PC-9 (cell line): ENCODE data around the gene PDZD7. TPM values are rescaled to one million over a fixed set of nuclear protein-coding genes. Genes with fewer than 3 reads are reported as not detected.

Source experiments
- BruUV-seq: library from RNA; stranded (reverse); fragments of 400-500 nt; replicated peaks from 2 replicates; lab custom pipeline; 2021; lab: Mats Ljungman, UMichigan
- CTCF ChIA-PET: fragments of 300-600 bp; sonication (Branson Sonifier 250); formaldehyde crosslinking; loops from one replicate; lab custom pipeline; 2022; ENCODE audit warnings: antibody characterized with exemption; lab: Charles Lee
- POLR2A ChIA-PET: fragments of 300-600 bp; sonication (Branson Sonifier 250); formaldehyde crosslinking; loops from one replicate; lab custom pipeline; 2022; ENCODE audit warnings: antibody characterized with exemption; ENCODE audit not compliant: unreplicated experiment; lab: Charles Lee
- DNase-seq, 2 experiments: peaks; one replicate each; pipeline versions ENCODE4 v3.0.0 to v3.0.0-alpha.2; 2015 to 2022; ENCODE audit warnings: mixed read lengths in 1 of 2
- H2AFZ ChIP-seq: fragments of 200-600 bp; sonication (generic); 2 replicates; pipeline ENCODE4 v1.8.1; 2017; ENCODE audit warnings: antibody characterized with exemption
- H3F3A ChIP-seq: fragments of 200-600 bp; sonication (generic); 2 replicates; pipeline ENCODE4 v1.8.1; 2017; ENCODE audit warnings: antibody characterized with exemption, mild to moderate bottlenecking, low read depth; ENCODE audit not compliant: insufficient read depth
- H3K27ac ChIP-seq: fragments of 200-600 bp; sonication (generic); 2 replicates; pipeline ENCODE4 v1.6.1; 2016; ENCODE audit warnings: mixed run types
- H3K27me3 ChIP-seq: fragments of 200-600 bp; sonication (generic); 2 replicates; pipeline ENCODE4 v1.6.1; 2016; ENCODE audit warnings: low read depth, mixed run types; ENCODE audit not compliant: insufficient read depth
- H3K36me3 ChIP-seq: fragments of 200-600 bp; sonication (generic); 2 replicates; pipeline ENCODE4 v1.6.1; 2016; ENCODE audit warnings: low read depth, mixed run types
- H3K4me1 ChIP-seq: fragments of 200-600 bp; sonication (generic); replicated peaks from 2 replicates; pipeline ENCODE4 v1.6.1; 2016; ENCODE audit warnings: mixed run types; ENCODE audit not compliant: insufficient read depth
- H3K4me2 ChIP-seq: fragments of 200-600 bp; sonication (generic); 2 replicates; pipeline ENCODE4 v1.6.1; 2017; ENCODE audit warnings: mixed run types
- H3K4me3 ChIP-seq: fragments of 200-600 bp; sonication (generic); 2 replicates; pipeline ENCODE4 v1.6.1; 2016; ENCODE audit warnings: mixed run types
- H3K79me2 ChIP-seq: fragments of 200-600 bp; sonication (generic); 2 replicates; pipeline ENCODE4 v1.6.1; 2017; ENCODE audit warnings: low read depth, mixed run types
- H3K9me2 ChIP-seq: fragments of 200-600 bp; sonication (generic); 2 replicates; pipeline ENCODE4 v1.8.1; 2017; ENCODE audit warnings: mild to moderate bottlenecking; ENCODE audit not compliant: insufficient read depth
- H3K9me3 ChIP-seq: fragments of 200-600 bp; sonication (generic); 2 replicates; pipeline ENCODE4 v1.8.1; 2016; ENCODE audit warnings: low read depth; ENCODE audit not compliant: insufficient read depth
- H4K20me1 ChIP-seq: fragments of 200-600 bp; sonication (generic); 2 replicates; pipeline ENCODE4 v1.8.1; 2017; ENCODE audit not compliant: insufficient read depth
- CTCF ChIP-seq: fragments of 200-600 bp; sonication (generic); conservative IDR thresholded peaks from 2 replicates; pipeline ENCODE4 v1.6.1; 2017; ENCODE audit warnings: mixed run types, antibody characterized with exemption, mild to moderate bottlenecking, moderate library complexity
- EZH2 ChIP-seq: fragments of 200-600 bp; sonication (generic); IDR thresholded peaks from 2 replicates; pipeline ENCODE4 v1.8.0; 2017; ENCODE audit warnings: antibody characterized with exemption, low read depth
- intact Hi-C: fragments of 100-400 bp; cut with micrococcal nuclease; formaldehyde crosslinking; loops from one replicate; pipeline ENCODE4 v1.10.0; 2022; ENCODE audit not compliant: unreplicated experiment
- total RNA-seq: library from RNA; stranded (reverse); gene quantifications from 2 replicates; pipeline ENCODE4 v1.2.3, GENCODE V29; 2021

The PDZD7 gene
- total RNA-seq, 1 experiment from 2014 or later = 2.8 TPM

- H3K36me3 ChIP-seq = no peaks in the 10 kb centered on the region
- POLR2A ChIA-PET = interaction anchor here (0.6 to 0.7 kb wide), 3 partner anchors 10 to 699 kb away, joined by 3 to 7 read pairs (median 4); no protein-coding TSS in a partner anchor
- 0 out of 2 replicates have a peak overlapping the region, but pooled peaks have one; percentile 10 for H3K4me2 ChIP-seq
- no peak overlapping the region for H3K4me3 ChIP-seq
- peak; percentile 58 to 62 for DNase-seq
- H3K4me1 ChIP-seq = peaks cover 4% of the 10 kb centered on the region; the same call in 1 of the 2 replicates
- H3K27me3 ChIP-seq = no peaks in the 10 kb centered on the region
- CTCF ChIA-PET = interaction anchor here (1.1 to 1.5 kb wide), 2 partner anchors 9 to 90 kb away, joined by 8 to 9 read pairs; no protein-coding TSS in a partner anchor
- no TSS peak for BruUV-seq
- H3K27ac ChIP-seq = no peak overlapping the region
- no peaks in the 10 kb centered on the region for H3K79me2 ChIP-seq
- H3K9me3 ChIP-seq = no peaks in the 10 kb centered on the region
- TF ChIP-seq EZH2 (no peak), CTCF (no peak)
- H3F3A ChIP-seq = no peaks in the 10 kb centered on the region; the same call in 1 of the 2 replicates
- no peaks in the 10 kb centered on the region for H4K20me1 ChIP-seq
- intact Hi-C loops = no loop called here
- no peak overlapping the region for H2AFZ ChIP-seq
- no peaks in the 10 kb centered on the region for H3K9me2 ChIP-seq
Observed at GRCh38 chr10:101052285-101052684, 21.4 kb upstream of the PDZD7 start.

- no peaks in the 10 kb centered on the region for H3K9me3 ChIP-seq
- TF ChIP-seq CTCF (peak; percentile 82), EZH2 (no peak)
- H2AFZ ChIP-seq = no peak overlapping the region
- peak overlapping the region; percentile 24; the same call in 1 of the 2 replicates for H3K4me3 ChIP-seq
- H3K9me2 ChIP-seq = no peaks in the 10 kb centered on the region
- no peaks in the 10 kb centered on the region; the same call in 1 of the 2 replicates for H3F3A ChIP-seq
- H3K79me2 ChIP-seq = no peaks in the 10 kb centered on the region
- H3K36me3 ChIP-seq = no peaks in the 10 kb centered on the region
- H3K4me1 ChIP-seq = peaks cover 4% of the 10 kb centered on the region; the same call in 1 of the 2 replicates
- ChIA-PET POLR2A (interaction anchor here (0.6 kb wide), 1 partner anchor 17 kb away, joined by 3 read pairs; no protein-coding TSS in a partner anchor), CTCF (interaction anchor here (0.6 to 1.5 kb wide), 7 partner anchors 9 to 172 kb away, joined by 3 to 13 read pairs (median 5); no protein-coding TSS in a partner anchor)
- intact Hi-C loops = no loop called here
- H3K4me2 ChIP-seq = peak overlapping the region; percentile 58
- no peaks in the 10 kb centered on the region for H3K27me3 ChIP-seq
- H4K20me1 ChIP-seq = no peaks in the 10 kb centered on the region
- no TSS peak for BruUV-seq
- H3K27ac ChIP-seq = no peak overlapping the region
- DNase-seq = peak in 1 of 2 experiments; percentile 67
Observed at GRCh38 chr10:101050208-101051069, 19.5 kb upstream of the PDZD7 start.

GRCh38 chr10:101047961-101048892 is 17.3 kb upstream of the PDZD7 start:
- CTCF ChIA-PET = no interaction called here
- no peaks in the 10 kb centered on the region for H3K9me3 ChIP-seq
- H3K27ac ChIP-seq = no peak overlapping the region
- H3K4me2 ChIP-seq = no peak overlapping the region
- no peaks in the 10 kb centered on the region for H3K9me2 ChIP-seq
- peaks cover 7% of the 10 kb centered on the region for H3F3A ChIP-seq
- POLR2A ChIA-PET = interaction anchor here (0.6 kb wide), 1 partner anchor 18 kb away, joined by 4 read pairs; no protein-coding TSS in a partner anchor
- TF ChIP-seq EZH2 = no peak
- TF ChIP-seq CTCF = no peak
- BruUV-seq = no TSS peak
- no peaks in the 10 kb centered on the region for H3K27me3 ChIP-seq
- no peak overlapping the region for H3K4me3 ChIP-seq
- H4K20me1 ChIP-seq = no peaks in the 10 kb centered on the region
- H3K79me2 ChIP-seq = no peaks in the 10 kb centered on the region
- DNase-seq = no peak
- H3K36me3 ChIP-seq = no peaks in the 10 kb centered on the region
- H3K4me1 ChIP-seq = peaks cover 13% of the 10 kb centered on the region
- intact Hi-C loops = loop anchor here (10.0 kb wide), 1 partner anchor 527 kb away; no protein-coding TSS in a partner anchor
- no peak overlapping the region for H2AFZ ChIP-seq
